ENCODE data around the gene HPS3. TPM values are rescaled to one million over a fixed set of nuclear protein-coding genes. Genes with fewer than 3 reads are reported as not detected.

Gene HPS3
- polyA plus RNA-seq, 1 of the 3 experiments (the other 2 are of a cell fraction): 9.4 TPM

DNA sequence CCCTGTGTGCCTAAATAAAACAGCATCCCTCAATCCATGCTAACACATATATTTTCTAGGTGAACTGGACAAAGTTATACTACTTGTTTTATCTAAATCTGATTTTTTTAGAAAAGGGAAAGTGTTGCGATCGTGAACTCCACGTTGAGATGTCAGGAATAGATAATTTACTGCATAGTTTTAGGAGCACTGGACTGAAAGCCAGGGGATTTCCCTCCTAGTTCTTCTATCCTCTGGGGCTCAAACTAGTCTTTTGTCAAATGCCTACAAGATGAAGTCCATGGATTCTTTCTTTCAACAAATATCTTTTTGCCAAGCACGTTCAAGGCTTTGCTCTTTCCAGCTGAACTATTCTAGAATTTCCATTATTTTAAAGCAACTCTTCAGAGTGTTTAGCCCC, 617 bp upstream of the HPS3 start (continued):
- TF ChIP-seq, protein P1, sequence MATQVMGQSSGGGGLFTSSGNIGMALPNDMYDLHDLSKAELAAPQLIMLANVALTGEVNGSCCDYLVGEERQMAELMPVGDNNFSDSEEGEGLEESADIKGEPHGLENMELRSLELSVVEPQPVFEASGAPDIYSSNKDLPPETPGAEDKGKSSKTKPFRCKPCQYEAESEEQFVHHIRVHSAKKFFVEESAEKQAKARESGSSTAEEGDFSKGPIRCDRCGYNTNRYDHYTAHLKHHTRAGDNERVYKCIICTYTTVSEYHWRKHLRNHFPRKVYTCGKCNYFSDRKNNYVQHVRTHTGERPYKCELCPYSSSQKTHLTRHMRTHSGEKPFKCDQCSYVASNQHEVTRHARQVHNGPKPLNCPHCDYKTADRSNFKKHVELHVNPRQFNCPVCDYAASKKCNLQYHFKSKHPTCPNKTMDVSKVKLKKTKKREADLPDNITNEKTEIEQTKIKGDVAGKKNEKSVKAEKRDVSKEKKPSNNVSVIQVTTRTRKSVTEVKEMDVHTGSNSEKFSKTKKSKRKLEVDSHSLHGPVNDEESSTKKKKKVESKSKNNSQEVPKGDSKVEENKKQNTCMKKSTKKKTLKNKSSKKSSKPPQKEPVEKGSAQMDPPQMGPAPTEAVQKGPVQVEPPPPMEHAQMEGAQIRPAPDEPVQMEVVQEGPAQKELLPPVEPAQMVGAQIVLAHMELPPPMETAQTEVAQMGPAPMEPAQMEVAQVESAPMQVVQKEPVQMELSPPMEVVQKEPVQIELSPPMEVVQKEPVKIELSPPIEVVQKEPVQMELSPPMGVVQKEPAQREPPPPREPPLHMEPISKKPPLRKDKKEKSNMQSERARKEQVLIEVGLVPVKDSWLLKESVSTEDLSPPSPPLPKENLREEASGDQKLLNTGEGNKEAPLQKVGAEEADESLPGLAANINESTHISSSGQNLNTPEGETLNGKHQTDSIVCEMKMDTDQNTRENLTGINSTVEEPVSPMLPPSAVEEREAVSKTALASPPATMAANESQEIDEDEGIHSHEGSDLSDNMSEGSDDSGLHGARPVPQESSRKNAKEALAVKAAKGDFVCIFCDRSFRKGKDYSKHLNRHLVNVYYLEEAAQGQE (IDR thresholded peaks at IDR 0.05; ENCODE audit: low read depth, low read length): no peak
- no peak for TF ChIP-seq EP300 (IDR thresholded peaks at IDR 0.05; ENCODE audit: borderline replicate concordance in 1 of 2, low read depth in 1 of 2, low read length in 1 of 2)
- TF ChIP-seq SIN3A (IDR thresholded peaks at IDR 0.05; ENCODE audit: borderline replicate concordance, low read depth, low read length): no peak

GRCh38 chr3:149131589-149131988, 2.2 kb downstream of the HPS3 start:
- POLR2A ChIA-PET: no interaction called here
- peak overlapping the region; percentile 15; the same call in 1 of the 2 replicates for H3K4me2 ChIP-seq
- H3K79me2 ChIP-seq (ENCODE audit: insufficient read depth): peaks cover 41% of the 10 kb centered on the region; the same call in 1 of the 2 replicates
- no peaks in the 10 kb centered on the region for H4K20me1 ChIP-seq (ENCODE audit: insufficient read depth)
- no peaks in the 10 kb centered on the region for H3K9me2 ChIP-seq
- TF ChIP-seq TEAD4 (IDR thresholded peaks at IDR 0.05; ENCODE audit: borderline replicate concordance, insufficient read depth) (no peak), MXI1 (IDR thresholded peaks at IDR 0.05; ENCODE audit: low read depth, low read length) (no peak), FOXM1 (IDR thresholded peaks at IDR 0.05; ENCODE audit: low read depth) (no peak), POLR2AphosphoS5 (IDR thresholded peaks at IDR 0.05; ENCODE audit: low read depth, low read length) (no peak), GATA2 (CRISPR knock-in tag; IDR thresholded peaks at IDR 0.05) (no peak), NFIC (IDR thresholded peaks at IDR 0.05; ENCODE audit: borderline replicate concordance) (no peak), SIN3A (IDR thresholded peaks at IDR 0.05; ENCODE audit: borderline replicate concordance, low read depth, low read length) (no peak), ELF1 (IDR thresholded peaks at IDR 0.05) (no peak), GABPA (IDR thresholded peaks at IDR 0.05; ENCODE audit: low read depth) (no peak)
- TF ChIP-seq, protein P2, sequence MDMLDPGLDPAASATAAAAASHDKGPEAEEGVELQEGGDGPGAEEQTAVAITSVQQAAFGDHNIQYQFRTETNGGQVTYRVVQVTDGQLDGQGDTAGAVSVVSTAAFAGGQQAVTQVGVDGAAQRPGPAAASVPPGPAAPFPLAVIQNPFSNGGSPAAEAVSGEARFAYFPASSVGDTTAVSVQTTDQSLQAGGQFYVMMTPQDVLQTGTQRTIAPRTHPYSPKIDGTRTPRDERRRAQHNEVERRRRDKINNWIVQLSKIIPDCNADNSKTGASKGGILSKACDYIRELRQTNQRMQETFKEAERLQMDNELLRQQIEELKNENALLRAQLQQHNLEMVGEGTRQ (IDR thresholded peaks at IDR 0.05; ENCODE audit: borderline replicate concordance, low read depth, low read length): no peak
- H2AFZ ChIP-seq (ENCODE audit: low read depth): no peak overlapping the region
- H3K27me3 ChIP-seq (ENCODE audit: insufficient read depth): no peaks in the 10 kb centered on the region
- no peaks in the 10 kb centered on the region for H3K9me3 ChIP-seq
- CTCF ChIA-PET: interaction anchor here (0.9 kb wide), 1 partner anchor 11 kb away, joined by 3 read pairs; no protein-coding TSS in a partner anchor
- peaks cover 0 to 5% of the 10 kb centered on the region in 2 experiments; a peak in 1 of 4 replicates for H3K4me1 ChIP-seq (ENCODE audit: control insufficient read depth in 1 of 2, insufficient read depth in 2 of 2, low read depth in 1 of 2, low read length in 1 of 2)
- peaks cover 3% of the 10 kb centered on the region for H3F3A ChIP-seq (replicated peaks; ENCODE audit: insufficient read depth)
- H3K9ac ChIP-seq: no peak overlapping the region
- H3K36me3 ChIP-seq (replicated peaks in 1 of 2; ENCODE audit: control insufficient read depth in 1 of 2, insufficient read depth in 2 of 2, low read length in 1 of 2): peaks cover 0 to 8% of the 10 kb centered on the region in 2 experiments
- H3K4me3 ChIP-seq (ENCODE audit: low read depth in 2 of 2, low read length in 1 of 2): no peak overlapping the region
- no peak for DNase-seq
- 83% methylated on average over 4 of the region's 4 CpGs for WGBS (ENCODE audit: low lambda C conversion rate)
- H3K27ac ChIP-seq (ENCODE audit: low read depth in 2 of 2, low read length in 1 of 2): no peak overlapping the region

All from SK-N-SH (cell line).